ENCODE data around the gene POLR3B. TPM values are rescaled to one million over a fixed set of nuclear protein-coding genes. Genes with fewer than 3 reads are reported as not detected.

The POLR3B gene
- total and polyA plus RNA-seq, 2 of the 13 experiments (the other 11 are each of a cell fraction or from before 2014, with no cell fraction given), result 4.8 to 13.1 TPM

GRCh38 chr12:106490264-106490663 lies 132.7 kb downstream of the POLR3B start:
- intact Hi-C loops (cut with micrococcal nuclease; ENCODE audit: unreplicated experiment), result no loop called here
- Histone ChIP-seq H3K9me3 (ENCODE audit: low read length) (no peaks in the 10 kb centered on the region), H3K9ac (ENCODE audit: insufficient read depth, low read depth, low read length) (no peak overlapping the region), H3K4me3 (replicated peaks in 1 of 3; ENCODE audit: insufficient read depth in 1 of 3, low read depth in 2 of 3, low read length in 3 of 3) (no peak overlapping the region), H4K20me1 (ENCODE audit: insufficient read depth, low read length) (no peaks in the 10 kb centered on the region), H3K36me3 (replicated peaks in 1 of 2; ENCODE audit: control insufficient read depth in 1 of 2, insufficient read depth in 2 of 2, low read length in 2 of 2) (no peaks in the 10 kb centered on the region; a peak in 2 of 5 replicates), H2AFZ (ENCODE audit: low read length) (no peak overlapping the region), H3K27me3 (ENCODE audit: control insufficient read depth in 1 of 2, insufficient read depth in 2 of 2, low read length in 2 of 2) (no peaks in the 10 kb centered on the region), H3K4me1 (ENCODE audit: insufficient read depth, low read length) (peaks cover 13% of the 10 kb centered on the region), H3K79me2 (ENCODE audit: insufficient read depth, low read length) (no peaks in the 10 kb centered on the region), H3K27ac (ENCODE audit: extremely low read length, insufficient read depth, low read length) (no peak overlapping the region), H3K4me2 (ENCODE audit: low read depth, low read length) (no peak overlapping the region)
- ATAC-seq (no peak), FAIRE-seq (no peak), DNase-seq (ENCODE audit: low spot score) (no peak)
- CTCF ChIA-PET (ENCODE audit: low intra/inter-chr PET ratio, low total read pairs), result no interaction called here
- POLR2A ChIA-PET, result no interaction called here
- no TSS peak for BruUV-seq (replicated peaks)
- in situ Hi-C loops (cut with HindIII; ENCODE audit: extremely low pct_ligation_motif_present, low pct_unique_long_range_greater_than_20kb), result no loop called here
- WGBS (ENCODE audit: low lambda C conversion rate), result 95% methylated on average over 5 of the region's 5 CpGs
- TF ChIP-seq TBX2 (CRISPR knock-in tag; IDR thresholded peaks at IDR 0.05; ENCODE audit: borderline replicate concordance) (no peak), NKX3-1 (CRISPR knock-in tag; IDR thresholded peaks at IDR 0.05) (no peak), FOSL1 (CRISPR knock-in tag; IDR thresholded peaks at IDR 0.05; ENCODE audit: borderline replicate concordance) (no peak), GABPB1 (CRISPR knock-in tag; IDR thresholded peaks at IDR 0.05) (no peak), ZNF326 (CRISPR knock-in tag; IDR thresholded peaks at IDR 0.05; ENCODE audit: borderline replicate concordance) (no peak), ZBTB21 (CRISPR knock-in tag; IDR thresholded peaks at IDR 0.05) (no peak), SMAD3 (CRISPR knock-in tag; IDR thresholded peaks at IDR 0.05) (no peak), NR2F6 (IDR thresholded peaks at IDR 0.05) (no peak), NR2F6 (CRISPR knock-in tag; IDR thresholded peaks at IDR 0.05) (no peak), ZNF609 (CRISPR knock-in tag; IDR thresholded peaks at IDR 0.05; ENCODE audit: borderline replicate concordance) (no peak), HNRNPLL (IDR thresholded peaks at IDR 0.05; ENCODE audit: low read depth, low read length, poor library complexity, severe bottlenecking) (no peak), IRF1 (CRISPR knock-in tag; IDR thresholded peaks at IDR 0.05; ENCODE audit: low read depth) (no peak), ZNF530 (CRISPR knock-in tag; IDR thresholded peaks at IDR 0.05; ENCODE audit: low read depth) (no peak), RARG (CRISPR knock-in tag; IDR thresholded peaks at IDR 0.05; ENCODE audit: low read depth) (no peak), SSRP1 (CRISPR knock-in tag; IDR thresholded peaks at IDR 0.05) (no peak), NFATC3 (CRISPR knock-in tag; IDR thresholded peaks at IDR 0.05) (no peak), DMAP1 (CRISPR knock-in tag; IDR thresholded peaks at IDR 0.05) (no peak), TFDP2 (CRISPR knock-in tag; IDR thresholded peaks at IDR 0.05) (no peak), ZNF737 (CRISPR knock-in tag; IDR thresholded peaks at IDR 0.05; ENCODE audit: borderline replicate concordance) (no peak), SAP130 (CRISPR knock-in tag; IDR thresholded peaks at IDR 0.05; ENCODE audit: low read depth) (no peak), NFE2 (CRISPR knock-in tag; IDR thresholded peaks at IDR 0.05) (no peak)
